ENCODE measurements around the gene TBC1D23.
"Not testable (repeated sequence)": the region's sequence is repeated elsewhere in the genome, so short reads cannot be mapped to it uniquely, and the experiment has no call there.

The TBC1D23 gene

DNA sequence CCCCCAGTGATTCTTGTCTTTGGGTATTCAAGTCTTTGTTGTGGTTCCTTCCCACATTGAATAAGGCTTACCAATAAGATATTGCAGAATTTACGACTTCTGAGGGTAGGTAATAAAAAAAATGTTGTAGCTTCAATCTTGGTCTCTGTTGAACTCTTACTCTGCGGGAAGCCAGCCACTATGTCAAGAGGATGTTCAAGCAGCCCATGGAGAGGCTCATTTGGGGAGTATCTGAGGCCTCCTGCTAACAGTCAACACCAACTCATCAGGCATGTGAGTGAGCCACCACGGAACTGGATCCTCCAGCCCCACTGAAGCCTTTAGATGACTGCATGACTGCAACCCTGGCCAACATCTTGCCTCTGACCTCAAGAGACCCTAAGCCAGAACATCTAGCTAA is 3.2 kb upstream of the TBC1D23 start:
- DNase-seq, result no peak

DNA sequence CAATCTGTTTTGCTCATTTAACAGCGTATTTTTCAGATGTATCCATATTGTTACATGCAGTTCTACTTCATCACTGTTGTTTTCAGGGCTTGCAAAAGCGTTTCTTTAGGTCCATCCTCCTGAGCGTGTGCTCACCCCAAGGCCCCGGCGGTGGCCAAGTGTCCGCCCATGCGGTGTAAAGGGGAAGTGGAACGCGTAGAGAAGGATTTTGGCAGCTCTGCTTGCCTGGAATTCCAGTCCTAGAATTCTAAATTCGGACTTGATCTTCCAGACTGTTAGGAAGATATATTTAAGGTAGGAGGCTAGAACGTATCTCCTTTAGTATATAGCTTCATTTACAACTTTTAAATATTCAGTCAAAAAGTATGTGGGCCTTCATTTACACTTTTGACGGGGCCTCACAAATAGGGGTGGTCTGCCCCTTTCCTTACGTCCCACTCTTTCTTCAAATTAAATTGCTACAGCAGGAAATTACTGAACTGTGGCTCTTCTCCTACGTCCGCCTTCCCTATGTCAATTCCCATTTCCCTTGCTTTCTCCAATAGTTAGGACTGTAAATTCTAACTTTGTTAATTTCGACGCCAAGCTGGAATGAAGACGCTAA is 609 bp upstream of the TBC1D23 start:
- DNase-seq, result peak; percentile 28

DNA sequence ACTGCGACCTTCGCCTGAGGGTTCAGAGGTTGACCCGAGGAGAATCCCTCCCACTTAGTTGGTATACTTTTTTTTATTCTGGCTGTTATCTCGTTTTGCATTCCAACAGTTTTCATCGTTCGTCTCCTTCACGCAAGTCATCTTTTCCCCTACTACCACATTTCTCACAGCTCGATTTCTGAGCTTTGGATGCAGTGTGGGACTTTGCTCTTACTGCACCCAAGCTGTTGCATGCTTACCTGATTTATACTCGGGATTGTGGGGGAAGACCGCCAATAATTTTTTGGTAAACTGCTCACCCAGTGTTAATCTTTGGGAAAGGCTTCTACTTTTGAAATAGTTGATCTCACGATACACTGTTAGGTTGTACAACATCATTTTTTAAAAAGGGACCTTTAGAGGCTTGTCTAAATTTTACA is 702 bp downstream of the TBC1D23 start:
- peak; percentile 49 for DNase-seq

DNA sequence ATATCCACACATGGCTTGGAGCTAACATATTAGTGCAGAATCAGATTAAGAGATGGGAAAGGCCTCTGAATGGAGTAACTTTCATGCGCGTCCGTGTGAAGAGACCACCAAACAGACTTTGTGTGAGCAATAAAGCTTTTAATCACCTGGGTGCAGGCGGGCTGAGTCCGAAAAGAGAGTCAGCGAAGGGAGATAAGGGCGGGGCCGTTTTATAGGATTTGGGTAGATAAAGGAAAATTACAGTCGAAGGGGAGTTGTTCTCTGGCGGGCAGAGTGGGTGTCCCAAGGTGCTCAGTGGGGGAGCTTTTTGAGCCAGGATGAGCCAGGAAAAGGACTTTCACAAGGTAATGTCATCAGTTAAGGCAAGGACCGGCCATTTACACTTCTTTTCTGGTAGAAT is 2.1 kb downstream of the TBC1D23 start:
- DNase-seq, result peak; percentile 65

DNA sequence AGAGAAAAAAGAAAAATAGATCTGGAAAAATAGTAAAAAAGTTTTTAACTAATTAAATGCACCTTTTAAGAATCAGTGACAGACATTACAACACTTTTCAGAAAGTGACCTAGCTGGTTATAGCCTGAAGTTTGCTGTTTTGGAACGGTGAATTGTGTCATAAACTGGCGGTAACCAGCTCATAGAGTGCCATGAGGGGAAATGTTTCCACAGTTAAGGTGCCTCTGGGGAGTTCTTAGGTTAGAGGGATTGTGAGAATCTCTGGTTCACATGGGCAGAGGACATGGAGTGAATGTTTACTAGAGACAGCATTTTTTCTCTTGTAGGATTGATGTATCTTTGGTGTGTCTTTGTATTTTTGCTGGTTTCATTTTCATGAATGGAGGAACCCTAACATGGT is 2.8 kb downstream of the TBC1D23 start:
- no peak for DNase-seq

DNA sequence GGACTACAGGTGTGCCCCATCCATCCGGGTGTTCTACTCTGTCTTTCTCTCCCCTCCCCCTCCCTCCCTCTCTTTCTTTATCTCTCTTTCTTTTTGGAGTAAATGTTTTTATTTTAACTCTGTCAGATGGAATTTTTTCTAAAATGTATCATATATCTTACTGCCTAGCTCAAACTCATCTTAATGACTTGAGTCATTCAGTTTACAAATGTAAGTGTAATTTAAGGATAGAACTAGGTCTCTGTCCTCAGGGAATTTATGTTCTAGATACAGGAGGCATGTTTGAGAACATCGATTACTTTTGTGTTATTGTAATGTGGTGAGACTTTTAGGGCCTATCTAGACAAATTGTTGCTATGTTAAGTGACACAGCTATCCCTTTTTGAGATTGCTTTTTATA is 3.5 kb downstream of the TBC1D23 start:
- DNase-seq, result no peak

DNA sequence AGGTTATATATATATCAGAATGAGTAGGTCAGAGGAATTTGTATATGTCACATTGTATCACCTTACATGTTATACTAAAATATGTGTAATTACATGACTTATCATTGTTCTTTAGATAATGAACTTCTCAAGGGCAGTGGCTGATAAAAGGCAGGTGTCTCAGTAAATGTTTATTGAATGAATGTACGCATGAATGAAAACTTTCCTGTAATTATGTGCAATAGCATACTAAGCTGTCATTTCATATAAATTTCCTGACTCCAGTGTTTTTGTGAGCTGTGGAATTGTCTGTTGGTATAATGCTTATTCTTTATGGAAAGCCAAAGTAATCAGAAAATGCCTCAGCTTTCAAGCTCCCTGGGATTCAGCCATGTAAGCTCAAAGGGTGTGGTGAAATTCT is 4.2 kb downstream of the TBC1D23 start:
- no peak for DNase-seq

DNA sequence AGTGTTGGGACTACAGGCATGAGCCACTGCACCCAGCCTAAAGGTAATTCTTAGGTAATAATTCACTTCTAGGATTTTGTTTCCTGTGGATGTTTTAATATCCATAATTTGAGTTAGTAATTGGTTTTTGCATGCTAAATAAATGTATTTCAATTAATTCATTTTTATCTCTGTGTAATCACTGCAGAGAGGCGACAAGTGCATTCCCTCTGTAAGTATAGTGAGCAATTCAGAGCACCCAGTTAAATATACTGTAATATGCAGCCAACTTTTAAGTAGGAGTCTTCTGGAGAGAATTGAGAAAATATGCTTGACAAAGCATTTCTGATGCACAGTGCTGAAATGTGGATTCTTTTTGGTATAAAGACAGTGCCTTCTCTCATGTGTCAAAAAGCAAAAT is 5.7 kb downstream of the TBC1D23 start:
- no peak for DNase-seq

DNA sequence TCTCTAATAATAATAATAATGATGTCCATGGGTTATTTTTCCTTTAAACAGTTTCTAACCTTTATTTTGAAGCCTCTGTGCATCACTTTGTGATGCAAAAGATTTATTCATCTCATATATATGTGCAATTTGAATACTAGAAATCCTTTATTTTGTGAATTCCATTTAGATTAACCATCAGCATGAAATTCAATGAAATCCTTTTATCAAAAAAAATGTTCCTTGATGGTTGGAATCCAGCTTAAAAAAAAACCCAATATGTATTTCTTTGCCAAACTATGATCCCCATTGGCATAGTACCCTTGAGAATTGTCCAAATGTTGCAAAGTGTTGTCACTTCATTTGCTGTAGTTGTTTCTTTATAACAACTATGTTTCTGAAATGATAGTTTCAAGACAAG is 7.4 kb downstream of the TBC1D23 start:
- DNase-seq, result no peak

DNA sequence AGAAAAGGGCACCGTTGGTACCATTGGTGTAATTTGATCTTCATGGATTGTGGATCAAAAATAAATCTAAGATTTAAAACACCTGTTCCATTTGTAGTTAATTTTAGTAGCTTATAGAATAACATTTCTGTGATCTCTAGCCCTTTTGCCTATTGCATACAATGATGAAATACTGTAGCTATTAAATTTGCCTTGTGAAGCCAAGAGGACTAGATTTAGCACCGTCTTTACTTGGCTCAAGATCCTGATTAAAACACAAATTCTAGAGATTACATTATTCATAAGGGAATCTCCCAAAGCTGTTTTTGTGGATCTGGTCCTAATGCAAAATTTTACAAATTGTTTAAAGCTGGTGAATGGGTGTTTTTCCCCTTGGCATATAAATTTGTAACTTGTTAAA is 8.2 kb downstream of the TBC1D23 start:
- DNase-seq, result no peak

DNA sequence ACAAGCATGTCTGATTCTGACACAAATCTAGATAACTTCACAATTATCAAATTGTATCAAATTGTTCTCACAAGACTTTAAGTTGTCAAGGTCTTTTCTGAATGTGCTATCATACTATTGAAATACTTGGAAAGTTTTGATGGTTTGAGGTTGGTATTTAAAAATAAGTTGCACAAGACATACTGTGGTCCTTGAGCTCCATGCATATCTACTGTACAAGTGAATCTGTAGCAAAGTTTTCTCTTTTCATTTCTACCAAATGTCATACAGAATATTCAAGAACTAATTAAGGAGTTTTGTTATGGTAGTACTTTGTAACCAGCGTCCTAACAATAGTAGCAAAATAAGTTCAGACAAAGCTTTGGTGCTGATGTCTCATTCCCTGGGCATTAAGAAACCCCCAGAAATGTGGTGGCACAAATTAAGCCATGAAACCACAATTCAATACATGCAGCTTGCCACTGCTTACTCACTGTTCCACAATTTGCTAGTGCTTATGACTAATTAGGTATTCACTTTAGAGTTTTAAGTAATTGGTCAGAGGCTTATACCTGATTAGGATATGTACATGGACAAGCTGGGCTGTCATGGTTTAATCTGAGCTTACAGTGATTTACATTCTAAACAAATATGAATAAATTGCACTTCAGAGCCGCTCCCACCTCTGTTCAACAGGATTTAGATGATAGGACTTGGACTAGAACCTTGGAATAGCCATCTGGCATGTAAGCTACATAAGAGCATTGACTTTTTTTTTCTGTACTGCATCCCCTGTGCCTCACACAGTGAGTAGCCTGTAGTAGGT is 8.8 kb downstream of the TBC1D23 start:
- DNase-seq, result peak; percentile 53

DNA sequence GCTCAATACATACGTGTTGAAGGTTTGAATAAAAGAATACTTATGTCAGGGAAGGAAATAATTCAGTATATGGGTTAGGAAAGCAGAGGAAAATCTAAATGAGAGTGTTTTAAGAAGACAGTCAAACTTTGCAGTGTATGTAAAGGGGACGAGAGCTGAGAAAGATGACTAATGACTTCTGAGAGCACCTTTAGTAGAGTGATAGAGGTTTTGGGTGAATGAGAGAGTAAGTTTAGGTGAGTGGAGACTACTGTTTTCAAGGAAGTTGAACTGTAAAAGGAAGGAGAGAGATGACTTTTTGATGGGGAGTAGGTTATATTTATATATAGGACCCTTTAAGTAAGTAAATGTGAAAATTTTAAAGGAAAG is 9.4 kb downstream of the TBC1D23 start:
- DNase-seq, result no peak

DNA sequence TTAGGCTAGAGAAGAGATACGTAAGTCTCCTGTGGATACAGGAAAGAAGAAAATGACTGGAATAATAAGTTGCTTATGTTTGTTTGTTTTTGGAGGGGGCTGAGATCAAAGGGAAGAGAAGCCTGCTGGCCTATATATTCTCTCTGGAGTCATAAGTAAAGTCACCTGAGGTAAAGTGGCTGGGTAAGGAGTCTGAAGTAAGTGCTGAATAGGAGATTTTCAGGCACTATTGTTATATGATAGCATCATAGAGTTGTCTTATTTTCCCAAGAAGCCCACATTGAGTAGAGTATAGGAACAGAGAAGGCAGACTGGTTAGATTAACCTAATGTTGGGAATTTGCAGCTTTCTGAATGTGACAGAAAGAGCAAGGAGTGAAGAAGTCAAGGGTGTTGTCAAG is 10.7 kb downstream of the TBC1D23 start:
- DNase-seq, result no peak

DNA sequence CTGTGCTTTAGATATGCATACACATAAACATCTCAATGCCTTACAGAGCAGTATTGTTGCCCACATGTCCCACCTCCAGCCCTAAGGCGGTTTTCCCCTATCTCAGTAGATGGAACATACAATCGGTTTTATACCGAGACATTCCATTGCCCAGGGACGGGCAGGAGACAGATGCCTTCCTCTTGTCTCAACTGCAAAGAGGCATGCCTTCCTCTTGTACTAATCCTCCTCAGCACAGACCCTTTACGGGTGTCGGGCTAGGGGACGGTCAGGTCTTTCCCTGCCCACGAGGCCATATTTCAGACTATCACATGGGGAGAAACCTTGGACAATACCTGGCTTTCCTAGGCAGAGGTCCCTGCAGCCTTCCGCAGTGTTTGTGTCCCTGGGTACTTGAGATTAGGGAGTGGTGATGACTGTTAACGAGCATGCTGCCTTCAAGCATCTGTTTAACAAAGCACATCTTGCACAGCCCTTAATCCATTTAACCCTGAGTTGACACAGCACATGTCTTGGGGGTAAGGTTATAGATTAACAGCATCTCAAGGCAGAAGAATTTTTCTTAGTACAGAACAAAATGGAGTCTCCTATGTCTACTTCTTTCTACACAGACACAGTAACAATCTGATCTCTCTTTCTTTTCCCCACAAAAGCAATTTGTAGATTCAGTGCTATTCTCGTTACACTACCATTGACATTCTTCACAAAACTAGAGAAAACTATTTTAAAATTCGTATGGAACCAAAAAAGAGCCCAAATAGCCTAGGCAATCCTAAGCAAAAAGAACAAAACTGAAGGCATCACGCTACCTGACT is 12.2 kb downstream of the TBC1D23 start:
- not testable (repeated sequence) for DNase-seq

DNA sequence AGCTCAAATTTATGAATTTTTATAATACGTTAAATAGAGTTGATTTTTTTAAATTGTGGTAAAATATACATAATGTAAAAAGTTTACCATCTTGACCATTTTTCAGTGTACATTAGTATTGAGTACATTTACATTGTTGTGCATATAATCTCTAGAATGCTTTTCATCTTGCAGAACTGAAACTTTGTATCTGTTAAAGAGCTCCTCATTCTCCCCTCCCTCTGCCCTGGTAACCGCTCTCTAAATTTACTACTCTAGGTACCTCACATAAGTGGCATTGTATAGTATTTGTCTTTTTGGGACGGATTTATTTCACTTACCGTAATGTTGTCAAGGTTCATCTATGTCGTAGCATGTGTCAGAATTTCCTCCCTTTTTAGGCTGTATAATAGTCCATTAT is 13.6 kb downstream of the TBC1D23 start:
- no peak for DNase-seq

DNA sequence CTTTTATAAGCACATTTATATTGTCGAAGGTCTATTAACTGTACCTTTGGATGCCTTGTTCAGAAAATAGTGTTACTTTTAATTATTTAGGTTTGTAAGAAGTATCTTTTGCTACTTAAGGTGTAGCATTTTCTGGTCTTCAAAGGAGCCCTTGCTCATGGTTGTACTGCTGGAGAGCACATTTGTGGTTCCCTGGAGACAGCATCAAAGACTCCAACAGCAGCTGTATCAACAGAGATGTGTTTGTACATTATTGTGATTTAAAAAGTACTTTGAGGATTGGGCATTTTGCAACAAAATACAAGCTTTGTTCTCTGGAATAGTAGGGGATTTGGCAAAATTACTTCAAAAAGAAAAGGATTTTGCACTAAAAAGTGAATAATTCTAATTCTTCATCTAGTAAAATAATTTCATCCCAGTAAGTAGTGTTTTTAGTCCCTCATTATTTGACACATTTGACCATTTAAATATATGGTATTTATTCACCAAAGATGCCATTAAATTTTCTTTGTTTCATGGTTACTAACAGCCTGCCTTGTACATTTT is 16.5 kb downstream of the TBC1D23 start:
- DNase-seq, result no peak

DNA sequence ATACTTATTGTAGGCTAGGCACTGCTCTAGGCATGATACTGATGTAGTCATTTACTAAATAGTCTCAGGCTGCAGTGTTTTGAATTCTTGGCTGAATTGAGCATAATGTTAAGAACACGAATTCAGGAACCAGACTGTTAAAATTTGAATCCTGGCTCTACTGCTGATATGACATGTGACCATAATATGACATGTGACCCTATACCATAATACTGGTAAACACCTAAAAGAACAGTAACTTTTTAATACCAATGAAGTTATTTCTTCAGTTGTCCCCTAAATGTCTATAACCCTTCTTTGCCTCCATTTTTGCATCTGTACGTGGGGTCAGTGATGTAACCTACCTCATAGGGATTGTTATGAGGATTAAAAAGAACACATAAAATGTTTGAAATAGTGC is 18.1 kb downstream of the TBC1D23 start:
- no peak for DNase-seq

DNA sequence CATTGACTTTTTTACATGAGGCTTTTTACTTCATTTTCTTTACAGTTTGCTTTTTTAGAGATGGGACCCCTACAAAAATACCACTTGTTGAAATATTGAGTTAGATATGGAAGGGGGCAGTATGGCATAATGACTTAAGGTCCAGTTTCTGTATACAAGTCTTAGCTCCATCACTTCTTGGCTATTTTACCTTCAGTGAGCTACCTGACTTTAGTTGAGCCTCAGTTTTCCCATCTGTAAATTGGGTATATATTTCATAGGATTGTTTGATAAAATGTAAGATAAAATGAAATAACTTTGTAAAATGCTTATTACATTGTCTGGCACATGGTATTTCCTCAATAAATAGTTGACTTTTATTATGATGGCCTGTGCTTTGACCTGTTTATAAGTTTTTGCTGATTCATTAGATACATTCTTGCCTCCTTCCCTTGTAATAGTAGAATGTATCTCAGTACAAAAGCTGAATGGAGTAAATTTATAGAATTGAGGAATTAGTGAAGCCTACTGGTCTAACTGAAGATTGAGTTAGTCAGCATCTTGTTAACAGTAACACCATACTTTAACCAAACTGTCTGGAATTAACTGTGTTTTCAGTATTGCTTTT is 27.6 kb downstream of the TBC1D23 start:
- peak; percentile 9 for DNase-seq

DNA sequence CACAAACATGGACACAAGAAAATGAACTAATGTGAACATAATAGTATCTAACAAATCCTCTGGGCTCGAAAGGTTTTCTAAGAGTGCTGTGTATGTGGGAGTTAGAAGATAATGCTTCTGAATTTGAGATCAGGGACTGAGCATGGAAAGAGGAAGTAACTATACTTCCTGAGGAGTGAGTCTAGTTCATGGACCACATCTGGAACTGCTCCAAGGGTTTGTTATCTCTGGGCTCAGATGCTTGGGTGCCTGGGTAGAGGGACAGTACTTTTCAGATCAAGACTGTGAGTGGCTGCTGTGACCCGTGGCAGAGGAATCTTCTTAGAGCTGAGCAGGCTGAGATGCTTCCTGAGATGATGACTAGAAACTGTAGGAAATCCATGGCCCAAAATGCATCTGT is 28.5 kb downstream of the TBC1D23 start:
- DNase-seq, result peak; percentile 99

DNA sequence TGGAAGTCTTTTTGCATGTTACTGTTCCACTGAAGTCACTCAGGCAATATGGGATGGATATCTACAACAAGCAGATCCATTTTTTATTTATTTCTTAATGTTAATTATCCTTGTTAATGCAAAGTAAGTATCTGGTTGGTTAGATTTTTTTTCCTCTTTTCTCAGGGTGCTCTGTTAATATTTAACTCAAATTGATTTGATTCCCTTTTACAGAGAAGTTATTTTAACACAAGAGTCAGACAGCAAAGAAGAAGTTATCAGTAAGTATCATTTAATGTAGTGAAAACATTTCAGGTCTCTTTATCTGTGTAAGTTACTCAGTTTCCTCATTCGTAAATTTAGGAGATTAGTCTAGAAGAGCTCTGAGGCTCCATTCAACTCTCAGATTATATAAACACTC is 34.3 kb downstream of the TBC1D23 start:
- no peak for DNase-seq

DNA sequence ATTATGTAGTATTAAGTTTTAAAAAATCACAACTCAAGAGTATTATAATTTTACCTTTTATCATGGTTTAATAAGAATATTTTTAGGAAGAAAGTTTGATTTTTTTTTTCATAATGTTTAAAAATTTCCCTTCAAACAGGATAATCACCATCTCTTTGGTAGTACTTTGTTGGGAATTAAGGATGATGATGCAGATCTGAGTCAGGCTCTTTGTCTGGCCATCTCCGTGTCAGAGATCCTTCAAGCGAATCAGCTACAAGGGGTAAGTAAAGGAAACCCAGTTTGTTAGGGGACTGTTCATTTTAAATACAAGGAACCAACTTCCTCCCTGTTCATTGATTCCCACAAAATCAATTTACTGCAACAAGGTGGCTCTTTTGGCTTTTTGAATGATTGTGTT is 37.0 kb downstream of the TBC1D23 start:
- no peak for DNase-seq

DNA sequence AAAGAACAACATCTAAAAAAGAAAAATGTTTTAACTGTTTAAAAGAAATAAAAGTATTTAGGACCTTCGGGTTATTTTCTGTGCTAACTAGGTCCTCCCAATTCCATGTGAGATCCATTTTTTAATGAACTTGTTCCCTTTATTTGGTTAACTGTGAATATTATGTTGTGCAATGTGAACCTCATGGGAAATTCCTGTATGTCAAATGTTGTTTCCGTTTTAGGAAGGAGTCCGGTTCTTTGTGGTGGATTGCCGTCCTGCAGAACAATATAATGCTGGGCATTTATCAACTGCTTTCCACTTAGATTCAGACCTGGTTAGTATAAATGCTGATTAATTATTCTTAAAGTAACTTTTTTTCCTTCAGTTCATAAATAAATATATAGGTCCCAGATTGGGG is 38.2 kb downstream of the TBC1D23 start:
- DNase-seq, result no peak

DNA sequence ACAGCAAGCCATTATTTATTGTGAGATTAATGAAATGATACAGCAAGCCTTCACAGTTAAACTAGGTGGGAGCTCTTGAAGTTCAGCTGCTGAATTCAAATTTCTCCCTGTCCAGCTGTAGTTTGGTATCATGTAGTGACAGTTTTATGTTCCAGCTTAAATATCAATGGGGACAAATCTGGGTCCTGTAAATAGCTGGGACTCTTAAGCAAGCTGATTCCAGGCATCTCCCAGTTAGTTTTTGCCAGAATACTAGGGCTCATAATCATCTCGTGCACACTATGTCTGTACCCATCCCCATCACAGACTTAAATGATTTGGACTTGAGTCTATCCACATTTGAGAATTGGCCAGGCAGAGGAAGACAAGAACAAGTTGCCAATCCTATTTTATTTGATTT is 45.9 kb downstream of the TBC1D23 start:
- DNase-seq, result no peak

Measured in hematopoietic multipotent progenitor cell treated with erythropoietin and hydrocortisone succinate and interleukin-3 and kit ligand, for 4 days (in vitro differentiated cells).